T-helper 22 cell (primary cell): Measurements from ENCODE around the gene SNAP47.

Experiments used
- DNase-seq: peaks from one replicate; pipeline ENCODE4 v3.0.0-alpha.2; 2020; ENCODE audit warnings: low read depth

Gene SNAP47

DNA sequence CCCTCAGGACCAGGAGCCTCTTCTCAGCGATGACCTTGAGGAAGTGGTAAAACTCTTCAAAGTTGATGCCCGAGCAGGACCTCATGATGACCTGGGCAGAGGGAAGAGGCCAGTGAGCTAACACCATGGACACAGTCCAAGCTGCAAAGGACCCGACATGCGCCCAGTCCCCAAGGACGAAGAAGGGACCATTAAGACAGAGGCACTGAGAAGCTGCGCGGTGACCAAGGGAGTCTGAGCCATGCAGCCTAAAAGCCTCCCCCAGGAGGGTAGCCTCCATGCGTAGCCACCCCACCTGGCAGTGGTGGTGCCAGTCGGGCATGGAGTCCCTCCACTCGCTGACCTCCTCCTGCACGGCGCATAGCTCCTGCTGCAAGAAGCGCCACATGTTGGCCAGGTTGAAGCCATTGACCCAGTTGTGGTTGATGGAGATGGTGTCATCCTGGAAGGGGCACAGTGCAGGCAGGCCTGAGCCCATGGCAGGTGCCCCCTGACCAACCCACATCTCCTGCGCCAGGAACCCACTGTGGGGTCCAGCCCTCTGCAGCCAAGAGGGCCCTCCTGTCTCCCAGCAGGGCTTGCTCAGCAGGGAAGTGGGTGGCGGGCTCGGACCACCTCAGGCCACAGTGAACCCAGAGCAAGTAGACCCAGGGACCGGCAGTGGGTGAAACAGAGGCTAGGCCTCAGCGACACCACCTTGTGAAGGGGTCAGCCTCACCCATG is 2.5 kb upstream of the SNAP47 start:
- no peak for DNase-seq

DNA sequence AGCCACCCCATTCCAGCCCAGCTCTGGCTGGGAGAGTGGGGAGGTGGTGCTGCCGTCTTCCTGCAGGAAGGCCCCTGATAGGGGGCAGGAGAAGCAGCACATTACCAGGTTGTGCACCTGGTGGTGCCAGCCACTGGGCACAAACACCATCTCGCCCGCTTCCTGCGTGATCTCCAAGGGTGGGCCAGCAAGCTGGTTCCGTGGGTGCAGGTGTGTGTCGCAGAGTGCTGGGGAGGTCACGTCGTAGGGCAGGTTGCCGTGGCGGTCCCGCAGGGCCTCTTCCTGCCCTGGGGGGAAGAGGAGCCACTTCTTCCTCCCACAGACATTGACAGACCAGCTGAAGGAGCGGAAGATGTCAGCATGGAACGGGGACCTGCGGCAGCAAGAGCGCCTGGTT is 1.9 kb upstream of the SNAP47 start:
- no peak for DNase-seq

DNA sequence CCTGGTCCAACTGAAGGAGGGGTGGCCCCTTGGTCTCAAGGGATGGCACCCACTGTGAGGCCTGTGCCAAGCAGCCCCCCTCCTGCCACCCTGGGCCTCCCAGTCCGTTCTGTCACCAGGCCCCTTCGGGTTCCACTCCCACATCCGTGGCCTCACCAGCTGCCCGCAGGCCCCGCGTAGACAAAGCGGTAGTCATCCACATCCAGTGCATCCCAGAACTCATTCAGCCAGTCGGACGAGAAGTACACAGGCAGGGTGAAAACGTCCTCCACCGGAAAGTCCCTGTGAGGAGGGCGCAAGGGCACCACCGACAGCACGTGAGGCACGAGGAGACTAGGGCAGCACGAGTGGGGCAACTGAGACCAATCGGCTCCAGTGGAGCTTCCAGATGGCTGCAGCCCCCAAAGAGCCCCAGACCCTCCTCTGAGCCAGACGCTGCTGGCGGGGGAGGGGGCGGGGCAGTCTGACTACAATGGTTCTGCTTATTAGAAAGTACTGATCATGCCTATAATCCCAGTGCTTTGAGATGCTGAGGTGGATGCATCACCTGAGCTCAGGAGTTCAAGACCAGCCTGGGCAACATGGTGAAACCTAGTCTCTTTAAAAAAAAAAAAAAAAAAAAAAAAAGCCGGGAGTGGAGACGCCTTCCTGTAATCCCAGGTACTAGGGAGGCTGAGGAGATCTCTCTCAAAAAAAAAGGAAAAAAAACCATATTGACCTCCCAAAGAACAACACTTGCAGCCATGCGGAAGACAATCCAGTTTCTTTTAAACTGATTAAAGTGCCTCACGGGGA is 1.3 kb upstream of the SNAP47 start:
- DNase-seq = no peak

DNA sequence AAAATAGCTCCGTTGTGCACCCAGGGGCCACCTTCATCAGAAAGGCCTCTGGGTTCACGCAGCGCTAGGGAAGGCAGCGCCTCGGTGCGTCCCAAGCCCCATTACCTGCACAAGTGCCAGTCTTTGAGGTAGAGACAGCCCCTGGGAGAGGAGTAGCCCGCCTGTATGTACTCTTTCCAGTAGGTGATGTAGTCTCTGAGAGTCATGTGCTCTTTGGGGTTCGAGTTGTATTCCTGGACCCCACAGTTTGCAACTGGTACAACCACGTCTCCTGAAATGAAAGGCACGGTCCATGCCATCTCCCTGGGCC is 734 bp upstream of the SNAP47 start:
- DNase-seq = no peak

DNA sequence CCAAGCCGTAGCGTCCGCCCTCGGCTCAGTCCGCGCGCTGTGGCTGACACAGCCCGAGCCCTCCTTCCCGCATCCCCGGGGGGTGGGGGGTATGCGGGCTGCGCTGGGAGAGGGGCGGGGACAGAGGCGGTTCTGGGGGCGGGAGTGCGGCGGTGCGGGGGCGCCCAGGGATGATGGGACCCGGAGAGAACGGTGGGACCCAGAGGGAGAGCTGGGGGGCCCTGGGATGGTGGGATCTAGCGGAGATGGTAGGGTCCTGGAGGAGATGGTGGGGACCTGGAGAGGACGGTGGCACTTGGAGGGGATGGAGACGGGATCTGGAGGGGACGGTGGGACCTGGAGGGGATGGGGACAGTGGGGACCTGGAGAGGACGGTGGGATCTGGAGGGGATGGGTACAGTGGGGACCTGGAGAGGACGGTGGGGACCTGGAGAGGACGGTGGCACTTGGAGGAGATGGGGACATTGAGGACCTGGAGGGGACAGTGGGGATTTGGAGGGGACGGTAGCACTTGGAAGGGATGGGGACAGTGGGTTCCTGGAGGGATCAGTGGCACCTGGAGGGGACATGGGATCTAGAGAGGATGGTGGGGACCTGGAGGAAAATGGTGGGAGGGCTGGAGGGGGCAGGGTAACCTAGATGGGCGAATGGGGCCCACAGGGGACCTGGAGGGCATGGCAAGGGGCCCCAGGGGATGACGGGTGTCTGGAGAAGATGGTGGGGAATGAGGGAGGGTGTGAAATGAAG is 477 bp downstream of the SNAP47 start:
- DNase-seq = no peak

DNA sequence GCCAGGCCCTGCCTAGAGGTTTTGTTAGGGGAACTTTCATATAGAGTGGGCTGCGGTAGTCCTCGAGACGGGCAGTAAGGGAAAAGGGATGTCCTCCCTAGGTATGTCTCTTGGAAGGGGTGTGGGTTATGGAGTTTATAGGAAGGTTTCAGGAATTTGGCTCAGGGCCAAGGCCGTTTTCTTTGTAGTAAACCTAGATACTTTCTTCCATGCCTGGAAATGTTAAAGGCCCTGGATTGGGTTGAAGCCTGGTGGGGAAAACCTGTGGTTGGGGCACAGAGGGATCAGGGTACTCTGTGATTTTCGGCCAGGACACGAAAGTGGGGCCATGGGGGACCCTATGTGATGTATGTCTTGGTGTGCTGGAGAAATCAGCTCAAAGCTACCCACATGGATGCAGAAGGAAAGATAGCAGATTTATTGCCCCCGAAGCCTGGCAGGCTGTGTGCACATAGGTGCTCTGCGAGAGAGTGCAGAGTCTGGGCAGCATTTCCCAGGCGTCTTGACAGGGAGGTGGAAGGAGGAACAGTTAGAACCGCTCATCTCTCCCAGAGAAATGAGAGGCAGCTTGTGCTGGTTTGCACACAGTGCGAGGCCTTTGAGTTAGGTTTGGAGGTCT is 1.7 kb downstream of the SNAP47 start:
- DNase-seq = no peak

DNA sequence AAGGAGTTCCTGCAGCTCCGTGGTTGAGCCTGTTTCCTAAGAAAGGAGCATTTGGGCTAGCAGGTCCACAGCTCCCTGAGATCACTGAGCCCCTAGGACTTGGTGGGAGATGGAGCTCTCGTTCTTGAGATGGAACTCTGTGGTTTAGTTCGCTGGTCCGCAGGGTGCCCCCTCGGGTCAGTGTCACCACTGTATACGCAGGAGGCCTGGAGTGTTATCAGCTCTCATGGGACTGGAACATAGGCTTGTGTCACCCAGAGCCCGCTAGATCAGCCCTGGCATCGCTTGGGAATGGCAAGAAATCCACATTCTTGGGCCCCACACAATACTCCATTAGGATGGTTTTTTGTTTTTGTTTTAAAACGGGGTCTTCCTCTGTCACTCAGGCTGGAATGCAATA is 3.6 kb downstream of the SNAP47 start:
- DNase-seq = no peak

DNA sequence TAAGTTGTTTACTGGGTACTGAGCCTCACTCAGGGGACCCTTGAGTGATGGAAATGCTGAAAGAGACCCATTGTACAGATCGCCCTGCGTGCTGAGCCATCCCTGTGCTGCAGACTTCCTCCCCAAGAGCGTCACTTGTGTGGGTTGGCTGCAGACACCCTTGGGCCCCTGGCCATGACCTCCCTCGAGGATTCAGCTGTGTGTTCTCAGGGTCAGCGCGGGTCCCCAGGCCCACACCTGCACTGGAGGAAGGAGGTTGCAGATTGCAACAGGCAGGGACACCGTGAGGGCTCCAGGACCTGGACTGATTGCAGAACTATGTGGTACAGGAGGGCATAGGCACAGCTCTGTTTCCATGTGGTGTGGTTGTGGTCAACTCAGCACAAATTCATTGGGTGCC is 4.4 kb downstream of the SNAP47 start:
- no peak for DNase-seq

DNA sequence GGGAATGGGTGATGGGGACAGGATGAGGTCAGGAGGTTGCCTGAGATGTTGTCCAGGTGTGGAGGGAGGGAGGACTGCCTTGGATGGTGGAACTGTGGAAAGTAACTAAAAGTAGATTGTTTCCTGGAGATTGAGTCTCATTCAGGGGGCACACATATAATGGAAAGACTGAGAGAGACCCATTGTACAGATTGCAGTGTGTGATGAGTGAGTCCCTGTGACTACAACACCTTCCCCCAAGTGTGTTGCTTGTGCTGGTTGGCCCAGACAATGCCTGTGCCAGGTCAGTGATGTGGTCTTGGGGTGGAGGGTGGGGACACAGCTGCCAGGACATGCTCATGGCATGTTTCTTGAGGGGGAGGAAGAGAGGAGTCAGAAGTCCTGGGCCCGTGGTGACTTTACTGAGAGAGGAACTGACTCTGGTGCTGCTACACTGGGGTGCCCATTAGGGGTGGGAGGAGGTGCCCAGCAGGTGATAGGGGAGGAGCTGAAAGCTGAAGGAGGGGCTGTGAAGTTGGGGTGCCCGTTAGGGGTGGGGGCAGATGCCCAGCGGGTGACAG is 5.2 kb downstream of the SNAP47 start:
- DNase-seq = no peak

DNA sequence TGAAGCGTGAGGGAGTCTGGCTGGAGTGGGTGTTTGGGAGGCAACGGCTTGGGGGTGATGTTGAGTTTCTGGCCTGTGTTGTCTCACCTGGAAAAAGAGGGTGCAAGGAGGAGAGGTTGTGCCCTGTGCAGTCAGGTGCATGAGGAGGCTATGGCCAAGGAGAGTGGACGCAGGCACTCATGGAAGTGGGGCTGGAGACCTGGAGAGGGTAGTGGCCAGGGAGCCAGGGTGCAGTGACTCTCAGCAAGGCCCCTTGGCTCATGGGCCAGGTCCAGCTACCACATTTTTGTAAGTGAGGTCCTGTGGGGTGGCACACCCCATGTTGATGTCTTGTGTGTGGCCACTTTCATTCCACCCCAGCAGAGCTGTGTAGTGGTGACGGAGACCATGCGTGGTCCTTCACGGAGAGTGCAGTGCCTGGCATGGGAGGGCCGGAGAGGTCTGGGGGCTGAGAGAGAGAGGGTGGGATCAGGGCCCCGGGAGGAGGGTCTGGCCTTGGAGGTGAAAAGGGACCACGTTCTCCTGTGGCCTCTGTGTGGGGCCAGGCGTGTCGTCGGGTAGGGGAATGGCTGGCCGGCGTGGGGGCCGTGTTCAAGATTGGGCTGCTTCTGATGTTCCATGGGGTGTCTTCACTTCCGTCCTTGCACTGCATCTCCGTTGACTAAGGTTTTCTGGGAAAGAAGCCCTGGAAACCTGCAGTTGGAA is 6.1 kb downstream of the SNAP47 start:
- DNase-seq = no peak

DNA sequence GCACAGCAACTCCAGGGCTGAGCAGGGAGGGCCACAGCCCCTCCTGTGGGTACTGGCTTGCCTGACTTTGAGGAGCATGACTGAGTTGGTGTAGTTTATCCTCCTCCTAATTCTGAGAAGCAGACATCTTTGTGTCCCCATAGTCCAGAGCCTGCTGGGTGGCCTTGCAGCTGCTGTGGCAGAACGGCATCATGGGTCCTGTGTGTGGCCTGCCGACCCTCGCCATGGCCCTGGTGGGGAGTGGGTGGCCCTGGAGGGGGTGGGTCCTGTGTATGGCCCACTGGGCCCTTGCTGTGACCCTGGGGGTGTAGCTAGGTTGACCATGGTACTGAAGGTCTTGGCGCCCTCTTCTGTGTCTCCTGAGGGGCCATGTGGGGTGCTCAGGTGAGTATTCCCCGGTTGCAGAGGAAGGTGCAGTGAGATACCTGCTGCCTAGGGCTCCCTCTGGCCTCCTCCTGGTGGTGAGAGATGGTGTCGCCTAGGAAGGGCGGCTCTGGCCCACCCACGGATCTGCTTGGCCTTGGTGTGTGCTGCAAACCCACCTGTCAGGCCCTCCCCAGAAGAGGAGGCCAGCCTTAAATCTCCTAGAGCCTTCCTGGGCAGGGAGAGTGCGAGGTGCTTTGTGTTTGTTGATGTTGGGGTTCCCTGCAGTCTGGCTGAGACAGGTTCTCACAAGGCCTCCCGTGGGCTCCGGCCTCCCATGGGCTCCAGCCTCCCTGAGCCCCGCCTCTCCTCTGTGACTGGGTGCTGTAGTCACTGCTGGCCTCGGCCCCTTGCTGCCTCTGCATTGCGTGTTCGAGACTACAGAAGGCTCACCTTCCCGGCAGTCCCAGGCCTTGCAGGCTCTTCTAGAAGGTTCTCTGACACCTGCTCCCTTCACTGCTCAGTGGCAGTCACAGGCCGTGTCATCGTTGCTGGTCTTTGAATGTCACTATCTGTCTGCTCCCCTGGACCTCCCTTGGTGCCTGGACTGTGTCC is 7.8 kb downstream of the SNAP47 start:
- DNase-seq = no peak

DNA sequence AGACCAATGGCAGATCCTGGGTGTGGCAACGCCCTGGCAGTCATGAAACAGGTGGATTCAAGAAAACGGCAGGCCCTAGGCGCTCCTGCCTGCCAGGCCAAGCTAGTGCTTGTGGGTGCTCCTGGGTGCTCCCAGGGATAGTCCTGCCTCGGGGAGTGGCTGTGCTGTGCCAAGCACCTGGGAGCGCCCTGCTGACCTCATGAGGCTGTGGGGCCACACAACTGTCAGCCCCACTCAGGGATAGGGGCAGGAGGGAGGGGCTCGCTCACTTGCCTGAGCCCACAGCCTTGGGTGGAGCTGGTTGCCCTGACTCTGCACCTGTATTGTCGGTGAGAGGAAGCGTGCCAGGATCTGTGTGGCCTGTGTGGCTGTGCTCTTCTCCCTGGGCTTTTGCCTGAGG is 9.4 kb downstream of the SNAP47 start:
- DNase-seq = no peak

DNA sequence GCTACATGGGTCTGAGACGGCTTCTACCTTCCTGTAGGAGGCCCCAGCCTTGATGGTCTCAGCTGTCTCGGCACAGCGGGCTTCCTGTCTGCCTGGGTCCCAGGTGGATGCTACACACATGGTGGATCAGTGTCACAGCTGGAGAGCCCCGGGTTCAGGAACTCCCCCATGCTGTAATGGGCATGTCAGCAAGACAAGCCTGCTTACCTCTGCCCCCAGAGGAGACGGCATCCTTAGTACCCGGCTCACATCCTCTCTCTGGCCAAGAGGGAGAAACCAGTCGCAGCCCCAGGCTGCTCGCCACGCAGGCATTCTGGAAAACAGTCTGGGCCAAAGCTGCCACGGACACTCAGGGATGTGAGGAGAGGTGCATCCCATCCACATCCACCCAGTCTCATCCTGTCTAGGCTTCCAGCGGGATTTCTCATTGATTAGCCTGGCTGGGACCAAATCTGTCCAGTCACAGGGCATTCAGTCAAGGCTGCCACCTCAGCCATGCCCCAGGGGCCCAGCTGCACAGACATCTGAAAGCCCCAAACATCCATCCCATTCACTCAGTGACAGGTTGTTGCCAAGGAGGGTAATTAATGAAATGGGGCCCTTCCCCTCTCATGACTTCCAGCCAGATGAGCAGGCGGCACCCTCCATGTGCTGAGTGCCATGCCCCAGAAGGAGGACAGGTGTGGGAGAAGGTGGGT is 10.5 kb downstream of the SNAP47 start:
- no peak for DNase-seq

DNA sequence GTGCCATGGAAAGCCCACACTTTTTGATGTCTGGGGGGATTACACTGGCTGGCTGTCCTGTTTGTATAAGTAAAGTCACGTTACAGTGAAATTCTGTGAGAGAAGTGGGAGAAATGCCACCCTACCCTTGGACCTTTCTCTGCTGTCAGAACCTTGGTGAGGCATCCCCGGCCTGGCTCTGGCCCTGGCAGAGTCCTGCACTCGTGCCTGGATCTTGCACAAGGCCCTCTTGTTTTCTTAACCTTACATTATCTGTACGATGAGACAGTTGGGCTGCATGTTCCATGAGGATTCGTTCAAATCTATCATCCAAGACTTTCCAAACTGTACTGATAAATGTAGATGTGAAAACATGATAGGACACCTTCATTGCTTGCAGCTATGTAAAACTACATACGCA is 11.4 kb downstream of the SNAP47 start:
- DNase-seq = no peak

DNA sequence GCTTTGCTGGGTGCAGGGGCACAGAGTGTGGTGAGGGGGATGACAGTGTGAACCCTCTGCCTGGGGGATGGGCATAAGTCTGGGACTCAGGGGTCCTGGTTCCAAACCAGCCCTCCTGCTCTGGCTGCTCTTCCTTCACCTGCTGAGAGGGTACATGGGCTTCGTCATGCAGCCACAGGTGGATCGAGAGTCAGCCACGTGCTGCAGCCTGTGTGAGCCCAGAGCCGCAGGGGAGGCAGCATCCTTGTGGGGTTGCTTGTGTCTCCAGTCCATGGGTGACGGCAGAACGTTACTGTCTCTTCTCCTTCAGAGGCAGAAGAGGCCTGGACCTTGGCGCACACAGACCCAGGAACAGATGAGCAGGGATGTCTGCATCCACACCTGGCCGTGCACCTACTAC is 12.1 kb downstream of the SNAP47 start:
- DNase-seq = no peak

DNA sequence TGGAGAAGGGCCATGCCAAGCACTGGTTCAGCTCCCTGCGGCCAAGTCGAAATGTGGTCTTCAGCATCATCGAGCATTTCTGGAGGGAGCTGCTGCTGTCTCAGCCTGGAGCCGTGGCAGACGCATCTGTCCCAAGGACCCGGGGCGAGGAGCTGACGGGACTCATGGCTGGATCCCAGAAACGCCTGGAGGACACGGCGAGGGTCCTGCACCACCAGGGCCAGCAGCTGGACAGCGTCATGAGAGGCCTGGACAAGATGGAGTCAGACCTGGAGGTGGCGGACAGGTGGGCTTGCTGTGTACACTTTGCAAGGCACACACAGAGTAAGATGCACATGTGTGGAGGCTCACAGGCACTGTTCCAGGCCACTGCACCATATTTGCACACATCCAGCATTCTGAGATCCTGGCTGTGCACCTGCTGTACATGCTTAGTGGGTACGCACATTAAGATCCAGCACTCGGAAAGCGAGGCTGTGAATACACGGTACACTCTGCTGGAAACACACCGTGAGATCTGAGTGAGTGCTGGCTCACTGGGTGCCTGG is 12.8 kb downstream of the SNAP47 start:
- DNase-seq = no peak

DNA sequence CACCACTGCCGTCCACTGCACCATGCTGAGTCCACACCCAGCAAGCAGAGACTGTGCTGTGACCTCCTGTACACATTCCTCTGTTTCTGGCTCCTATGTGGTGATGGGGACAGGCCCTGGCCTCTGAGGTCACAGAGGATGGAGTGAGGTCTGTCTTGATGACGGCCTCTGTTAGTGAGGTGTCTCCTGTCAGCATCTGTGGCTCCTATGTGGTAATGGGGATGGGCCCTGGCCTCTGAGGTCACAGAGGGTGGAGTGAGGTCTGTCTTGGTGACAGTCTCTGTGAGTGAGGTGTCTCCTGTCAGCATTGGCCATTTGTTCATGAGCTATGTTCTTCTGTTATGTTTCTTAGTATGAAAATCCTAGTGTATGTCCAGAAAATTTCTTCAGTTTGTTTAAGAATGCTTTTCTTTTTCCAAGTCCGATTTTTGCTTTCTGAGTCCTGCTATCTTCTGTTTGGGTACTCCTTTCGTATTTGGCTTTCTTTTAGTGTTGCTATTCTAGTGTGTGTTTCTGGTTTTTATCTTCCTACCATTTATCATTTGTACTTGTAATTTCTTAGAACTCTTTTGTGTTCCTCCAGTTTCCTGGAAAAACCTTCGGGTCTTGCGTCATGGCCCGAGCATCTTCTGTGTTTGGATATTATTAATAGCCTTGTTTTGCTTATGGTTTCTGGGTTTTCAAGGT is 13.4 kb downstream of the SNAP47 start:
- peak; percentile 51 for DNase-seq

DNA sequence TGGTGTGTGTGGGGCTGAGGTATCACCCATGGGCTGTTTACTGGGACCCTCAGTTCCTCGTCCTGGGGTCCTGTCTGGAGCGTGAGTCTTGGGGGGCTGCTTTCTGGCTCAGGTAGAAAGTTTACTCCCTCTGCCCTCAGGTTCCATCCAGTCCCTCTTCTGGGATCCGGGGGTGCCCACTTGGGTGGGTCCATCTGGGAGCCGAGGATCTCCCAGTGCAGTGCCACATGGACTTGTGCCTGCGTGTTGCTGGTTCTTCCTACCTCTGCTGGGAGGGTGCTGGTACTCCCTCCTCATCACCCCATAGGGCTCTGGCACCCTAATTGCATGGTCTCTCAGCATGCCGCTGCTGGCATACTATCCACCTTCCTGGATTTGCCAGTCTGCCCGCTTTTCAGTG is 14.0 kb downstream of the SNAP47 start:
- no peak for DNase-seq
